ENCODE data around the gene TEX29. TPM values are rescaled to one million over a fixed set of nuclear protein-coding genes. Genes with fewer than 3 reads are reported as not detected.

The TEX29 gene
- total and polyA plus RNA-seq, 2 of the 4 experiments (the other 2 are of a cell fraction), result 0.46 TPM; not detected in 1

DNA sequence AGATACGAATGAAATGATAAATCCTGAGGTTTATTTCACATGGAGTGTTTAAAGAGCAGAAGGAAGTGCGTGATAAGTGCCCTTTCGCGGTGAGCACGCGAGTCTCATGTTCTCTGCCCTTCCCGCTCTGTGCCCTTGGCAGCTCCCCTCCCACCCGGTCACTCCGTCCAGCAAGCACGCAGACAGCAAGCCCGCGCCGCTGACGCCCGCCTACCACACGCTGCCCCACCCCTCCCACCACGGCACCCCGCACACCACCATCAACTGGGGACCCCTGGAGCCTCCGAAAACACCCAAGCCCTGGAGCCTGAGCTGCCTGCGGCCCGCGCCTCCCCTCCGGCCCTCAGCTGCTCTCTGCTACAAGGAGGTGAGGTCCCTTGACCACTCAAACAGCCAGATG, 37.4 kb upstream of the TEX29 start:
- WGBS, 2 experiments (ENCODE audit: extremely low coverage in 2 of 2, insufficient read length in 1 of 2), result 96% methylated on average over 21 of the region's 23 CpGs; no CpG with 5 or more reads in 1 of the 2 experiments

More for the DNA sequence above, 37.4 kb upstream of the TEX29 start:
- no peak overlapping the region for H2AFZ ChIP-seq (replicated peaks; ENCODE audit: low read length, poor library complexity)
- H2BK5ac ChIP-seq (ENCODE audit: low read depth, low read length, poor library complexity, severe bottlenecking), result no peak overlapping the region
- peaks cover 24 to 57% of the 10 kb centered on the region in 2 experiments for H3K79me1 ChIP-seq (ENCODE audit: low read depth in 1 of 2, low read length in 2 of 2)
- H3K14ac ChIP-seq (replicated peaks; ENCODE audit: low read depth, low read length), result no peak overlapping the region
- no peaks in the 10 kb centered on the region for H3K9me3 ChIP-seq (ENCODE audit: control insufficient read depth, insufficient read depth, low read length)
- H3K18ac ChIP-seq (ENCODE audit: low read depth, low read length), result no peak overlapping the region
- DNase-seq, result no peak
- peaks cover 55% of the 10 kb centered on the region for H3K36me3 ChIP-seq (ENCODE audit: control insufficient read depth, insufficient read depth, low read length)
- no peak overlapping the region for H2BK120ac ChIP-seq (ENCODE audit: low read depth, low read length)
- intact Hi-C loops (cut with micrococcal nuclease) (no loop called here), in situ Hi-C loops (cut with MboI; ENCODE audit: low sequenced_read_pairs) (no loop called here), dilution Hi-C loops (cut with HindIII; ENCODE audit: low sequenced_read_pairs, unreplicated experiment) (no loop called here)
- no peak overlapping the region for H3K23ac ChIP-seq (ENCODE audit: low read depth, low read length)
- H2AK5ac ChIP-seq (ENCODE audit: low read depth, low read length), result peak overlapping the region; percentile 64
- H2BK15ac ChIP-seq (ENCODE audit: low read depth, low read length), result no peak overlapping the region
- H4K20me1 ChIP-seq (ENCODE audit: insufficient read depth, low read length), result no peaks in the 10 kb centered on the region; the same call in 1 of the 2 replicates
- H3K4ac ChIP-seq (ENCODE audit: low read depth, low read length), result no peak overlapping the region
- H4K5ac ChIP-seq (ENCODE audit: low read depth, low read length), result no peak overlapping the region
- no peak for ATAC-seq (ENCODE audit: low read depth)
- TF ChIP-seq CTCF (conservative IDR thresholded peaks at IDR 0.05; ENCODE audit: low read depth, low read length) (no peak), POLR2A (IDR thresholded peaks at IDR 0.05; ENCODE audit: low read depth, low read length) (no peak), NFE2L2 (IDR thresholded peaks at IDR 0.05; ENCODE audit: low read depth, low read length) (no peak), RFX5 (IDR thresholded peaks at IDR 0.05; ENCODE audit: low read depth, low read length) (no peak), CEBPB (IDR thresholded peaks at IDR 0.05; ENCODE audit: low read depth, low read length) (no peak), SMC3 (IDR thresholded peaks at IDR 0.05; ENCODE audit: low read depth, low read length) (no peak), MAFK (IDR thresholded peaks at IDR 0.05; ENCODE audit: low read depth, low read length) (no peak), MXI1 (IDR thresholded peaks at IDR 0.05; ENCODE audit: borderline replicate concordance, low read depth, low read length) (no peak), RCOR1 (IDR thresholded peaks at IDR 0.05; ENCODE audit: insufficient replicate concordance, low read length) (no peak), USF2 (IDR thresholded peaks at IDR 0.05; ENCODE audit: low read depth, low read length) (no peak), FOS (IDR thresholded peaks at IDR 0.05; ENCODE audit: low read depth, low read length) (no peak), CHD1 (IDR thresholded peaks at IDR 0.05; ENCODE audit: low read depth, low read length) (no peak), MAZ (IDR thresholded peaks at IDR 0.05; ENCODE audit: borderline replicate concordance, low read depth, low read length) (no peak), BHLHE40 (IDR thresholded peaks at IDR 0.05; ENCODE audit: low read depth, low read length) (no peak), RAD21 (IDR thresholded peaks at IDR 0.05; ENCODE audit: low read length) (no peak)
- TF ChIP-seq, protein P1, sequence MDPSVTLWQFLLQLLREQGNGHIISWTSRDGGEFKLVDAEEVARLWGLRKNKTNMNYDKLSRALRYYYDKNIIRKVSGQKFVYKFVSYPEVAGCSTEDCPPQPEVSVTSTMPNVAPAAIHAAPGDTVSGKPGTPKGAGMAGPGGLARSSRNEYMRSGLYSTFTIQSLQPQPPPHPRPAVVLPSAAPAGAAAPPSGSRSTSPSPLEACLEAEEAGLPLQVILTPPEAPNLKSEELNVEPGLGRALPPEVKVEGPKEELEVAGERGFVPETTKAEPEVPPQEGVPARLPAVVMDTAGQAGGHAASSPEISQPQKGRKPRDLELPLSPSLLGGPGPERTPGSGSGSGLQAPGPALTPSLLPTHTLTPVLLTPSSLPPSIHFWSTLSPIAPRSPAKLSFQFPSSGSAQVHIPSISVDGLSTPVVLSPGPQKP (IDR thresholded peaks at IDR 0.05; ENCODE audit: borderline replicate concordance, low read depth, low read length), result no peak
- H3K4me3 ChIP-seq (ENCODE audit: insufficient read depth, low read depth, low read length), result no peak overlapping the region
- peaks cover 16% of the 10 kb centered on the region for H3K9me1 ChIP-seq (ENCODE audit: insufficient read depth, low read length)
- no peak overlapping the region for H2AK9ac ChIP-seq (replicated peaks; ENCODE audit: low read depth, low read length, poor library complexity)
- BruUV-seq (replicated peaks), result no TSS peak
- ChIA-PET CTCF (no interaction called here), POLR2A (ENCODE audit: unreplicated experiment) (no interaction called here)
- no peaks in the 10 kb centered on the region for H3K27me3 ChIP-seq (ENCODE audit: control insufficient read depth, insufficient read depth, low read length)
- H2BK20ac ChIP-seq (ENCODE audit: low read depth, low read length), result no peak overlapping the region
- no peak overlapping the region for H4K8ac ChIP-seq (ENCODE audit: low read depth in 2 of 2, low read length in 2 of 2)
- no peak overlapping the region for H3K56ac ChIP-seq (ENCODE audit: extremely low read depth, insufficient read depth, low read length)
- peaks cover 11% of the 10 kb centered on the region for H3K4me1 ChIP-seq (ENCODE audit: control insufficient read depth, insufficient read depth, low read length)
- no peak overlapping the region for H3K9ac ChIP-seq (ENCODE audit: low read depth, low read length)
- H4K91ac ChIP-seq (ENCODE audit: insufficient read depth, low read depth, low read length), result no peak overlapping the region
- no peak overlapping the region for H3K27ac ChIP-seq (ENCODE audit: insufficient read depth, low read length)
- H3K4me2 ChIP-seq (ENCODE audit: low read depth, low read length), result no peak overlapping the region

All from IMR-90 (cell line).